Activated naive CD8-positive, alpha-beta T cell (primary cell): ENCODE measurements around the gene DLGAP3.
"Not testable (repeated sequence)": the region's sequence is repeated elsewhere in the genome, so short reads cannot be mapped to it uniquely, and the experiment has no call there.

ENCODE experiments used
- H3K27ac Mint-ChIP-seq: one replicate; pipeline ENCODE4 v1.8.0; 2021; ENCODE audit warnings: mixed read lengths
- H3K27me3 Mint-ChIP-seq: one replicate; pipeline ENCODE4 v1.8.0; 2021; ENCODE audit warnings: mixed read lengths
- H3K36me3 Mint-ChIP-seq: one replicate; pipeline ENCODE4 v1.8.0; 2021; ENCODE audit warnings: mixed read lengths
- H3K4me1 Mint-ChIP-seq: one replicate; pipeline ENCODE4 v1.8.0; 2021; ENCODE audit warnings: low read depth, mixed read lengths
- H3K4me3 Mint-ChIP-seq: one replicate; pipeline ENCODE4 v1.8.0; 2021; ENCODE audit warnings: mild to moderate bottlenecking, mixed read lengths
- H3K9me3 Mint-ChIP-seq: one replicate; pipeline ENCODE4 v1.8.0; 2021; ENCODE audit warnings: low read depth, mixed read lengths

The DLGAP3 gene

DNA sequence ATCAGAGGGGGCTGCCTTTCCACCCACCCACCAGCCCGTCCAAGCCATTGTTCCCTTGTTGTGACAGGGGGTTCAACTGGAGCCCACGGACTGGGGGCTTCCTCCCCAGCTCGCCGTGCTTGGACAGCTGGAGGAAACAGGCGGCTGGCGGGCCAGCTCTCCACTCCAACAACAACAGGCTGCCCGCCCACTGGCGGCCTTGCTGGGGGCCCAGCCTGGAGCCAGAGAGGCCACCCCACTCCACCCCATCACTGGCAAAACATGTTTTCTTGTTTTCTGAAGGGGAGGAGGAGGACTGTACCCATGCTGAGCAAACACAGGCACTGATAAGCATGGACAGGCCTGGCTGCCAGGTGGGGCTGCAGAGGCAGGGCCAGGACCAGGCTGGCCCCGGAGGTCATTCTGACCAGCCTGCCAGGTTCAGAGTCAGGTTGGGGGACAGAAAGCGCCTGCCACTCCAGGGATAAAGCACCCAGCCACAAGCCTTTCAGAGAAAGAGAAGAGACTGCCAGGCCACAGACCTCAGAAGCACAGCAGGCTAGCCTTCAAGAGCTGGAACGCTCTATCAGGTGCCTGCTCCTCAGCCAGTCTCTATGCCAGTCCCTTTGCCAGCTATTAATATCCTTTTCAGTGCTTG lies 103.9 kb downstream of the DLGAP3 start:
- no peak overlapping the region for H3K4me3 Mint-ChIP-seq
- H3K9me3 Mint-ChIP-seq: peaks cover 3% of the 10 kb centered on the region
- no peaks in the 10 kb centered on the region for H3K36me3 Mint-ChIP-seq
- no peaks in the 10 kb centered on the region for H3K27me3 Mint-ChIP-seq
- H3K4me1 Mint-ChIP-seq: no peaks in the 10 kb centered on the region
- no peak overlapping the region for H3K27ac Mint-ChIP-seq

DNA sequence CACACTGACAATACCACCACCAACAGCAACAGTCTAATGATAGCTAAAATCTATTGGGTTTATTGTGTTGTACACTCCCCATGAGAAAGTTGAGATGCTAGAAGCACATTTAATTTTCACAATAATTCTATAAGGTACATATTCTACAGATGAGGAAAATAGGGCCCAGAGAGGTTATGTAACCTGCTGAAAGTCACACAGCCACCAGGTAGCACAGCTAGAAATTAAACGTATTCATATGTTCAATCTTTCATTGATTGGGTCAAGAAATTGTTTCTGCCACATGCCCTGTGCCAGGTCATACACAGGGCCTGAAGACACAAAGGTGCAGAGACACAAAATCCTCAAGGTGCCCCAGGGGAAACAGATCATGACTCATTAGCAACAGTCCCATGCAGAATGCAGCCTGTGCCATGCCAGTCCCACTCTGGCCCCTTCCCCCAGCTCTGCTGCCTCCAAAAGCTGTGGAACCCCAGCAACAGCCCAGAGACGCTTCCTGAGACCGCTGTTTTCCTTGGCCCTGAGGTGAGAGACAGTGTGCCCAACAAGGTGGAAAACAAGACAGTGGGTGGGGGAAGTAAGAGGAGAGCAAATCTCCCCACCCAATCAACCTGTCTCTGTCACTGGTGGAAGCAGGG lies 104.5 kb downstream of the DLGAP3 start:
- H3K36me3 Mint-ChIP-seq: no peaks in the 10 kb centered on the region
- H3K27me3 Mint-ChIP-seq: no peaks in the 10 kb centered on the region
- H3K4me1 Mint-ChIP-seq: no peaks in the 10 kb centered on the region
- H3K4me3 Mint-ChIP-seq: no peak overlapping the region
- H3K9me3 Mint-ChIP-seq: peaks cover 3% of the 10 kb centered on the region
- no peak overlapping the region for H3K27ac Mint-ChIP-seq

DNA sequence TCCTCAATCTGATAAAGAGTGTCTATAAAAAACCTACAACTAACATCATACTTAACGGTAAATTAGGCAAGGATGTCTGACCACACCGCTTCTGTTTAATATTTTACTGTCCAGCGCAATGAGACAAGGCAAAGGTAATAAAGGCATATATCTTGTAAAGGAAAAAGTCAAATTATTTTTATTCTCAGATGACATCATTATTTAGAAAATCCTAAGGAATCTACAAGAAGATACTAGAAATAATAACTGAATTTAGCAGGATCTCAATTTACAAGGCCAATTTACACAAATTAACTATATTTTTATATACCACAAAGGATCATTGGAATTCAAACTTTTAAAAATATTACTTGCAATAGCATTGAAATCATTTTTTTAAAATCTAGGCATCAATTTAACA lies 107.2 kb downstream of the DLGAP3 start:
- Mint-ChIP-seq H3K4me1 (no peaks in the 10 kb centered on the region), H3K36me3 (peaks cover 2% of the 10 kb centered on the region), H3K4me3 (no peak overlapping the region), H3K27ac (no peak overlapping the region), H3K27me3 (no peaks in the 10 kb centered on the region), H3K9me3 (peaks cover 3% of the 10 kb centered on the region)

DNA sequence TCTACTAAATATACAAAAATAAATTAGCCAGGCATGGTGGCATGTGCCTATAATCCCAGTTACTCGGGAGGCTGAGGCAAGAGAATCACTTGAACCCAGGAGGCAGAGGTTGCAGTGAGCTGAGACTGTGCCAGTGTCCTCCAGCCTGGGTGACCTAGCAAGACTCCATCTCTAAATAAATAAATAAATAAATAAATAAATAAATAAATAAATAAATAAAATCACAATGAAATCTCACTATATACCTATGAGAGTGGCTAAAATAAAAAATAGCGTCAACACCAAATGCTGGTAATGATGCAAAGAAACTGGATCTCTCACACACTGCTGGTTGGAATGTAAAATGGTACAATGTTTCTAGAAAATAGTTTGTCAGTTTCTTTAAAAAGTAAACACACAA lies 110.6 kb downstream of the DLGAP3 start:
- not testable (repeated sequence) for H3K27ac Mint-ChIP-seq, H3K27me3 Mint-ChIP-seq, H3K4me3 Mint-ChIP-seq

DNA sequence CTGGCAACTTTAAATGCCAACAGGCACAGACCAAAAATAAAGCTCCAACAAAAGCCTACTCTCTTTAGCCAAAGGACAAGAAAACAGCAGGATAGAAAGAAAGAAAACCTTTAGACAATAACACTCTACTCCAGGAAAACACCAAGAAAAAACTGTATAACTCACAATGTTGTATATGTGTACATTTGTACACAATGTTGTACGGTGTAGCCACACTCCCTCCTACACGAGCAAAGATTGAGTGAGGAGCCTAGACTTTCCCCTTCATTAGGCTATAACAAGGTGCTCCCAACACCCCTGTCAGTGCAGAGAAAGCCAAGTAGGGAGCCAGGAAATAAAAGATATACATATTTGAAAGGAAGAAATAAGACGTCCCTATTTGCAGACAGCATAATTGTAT lies 112.7 kb downstream of the DLGAP3 start:
- Mint-ChIP-seq H3K4me1 (no peaks in the 10 kb centered on the region), H3K36me3 (peaks cover 2% of the 10 kb centered on the region), H3K9me3 (no peaks in the 10 kb centered on the region), H3K27me3 (no peaks in the 10 kb centered on the region), H3K27ac (no peak overlapping the region), H3K4me3 (no peak overlapping the region)

More for the DNA sequence above, 110.6 kb downstream of the DLGAP3 start:
- H3K9me3 Mint-ChIP-seq, H3K4me1 Mint-ChIP-seq, H3K36me3 Mint-ChIP-seq: not testable (repeated sequence)

DNA sequence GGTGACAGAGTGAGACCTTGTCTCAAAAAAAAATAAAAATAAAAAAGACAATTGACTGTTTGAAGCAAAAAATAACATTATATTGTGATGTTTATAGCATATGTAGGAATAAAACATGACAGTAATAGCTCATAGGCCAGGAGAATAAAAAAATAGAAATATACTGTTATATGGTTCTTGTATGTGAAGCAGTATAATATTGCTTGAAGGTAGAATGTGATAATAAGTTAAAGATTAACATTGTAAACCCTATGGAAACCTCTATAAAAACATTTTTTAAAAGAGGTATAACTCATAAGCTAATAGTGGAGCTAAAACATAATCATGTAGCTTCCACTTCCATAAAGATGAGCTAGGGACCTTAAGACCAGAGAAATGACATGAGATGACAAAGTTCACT lies 113.1 kb downstream of the DLGAP3 start:
- no peaks in the 10 kb centered on the region for H3K27me3 Mint-ChIP-seq
- no peaks in the 10 kb centered on the region for H3K9me3 Mint-ChIP-seq
- no peaks in the 10 kb centered on the region for H3K4me1 Mint-ChIP-seq
- peaks cover 2% of the 10 kb centered on the region for H3K36me3 Mint-ChIP-seq
- no peak overlapping the region for H3K4me3 Mint-ChIP-seq
- no peak overlapping the region for H3K27ac Mint-ChIP-seq
